D721Med (cell line): ENCODE data around the gene ZNF79.
A peak's percentile ranks its signal among the peaks of the same experiment; 100 is the strongest.

Experiments
- DNase-seq: peaks from one replicate; pipeline ENCODE4 v3.0.0; 2011; ENCODE audit warnings: low spot score; ENCODE audit not compliant: insufficient read length
- FAIRE-seq: peaks from 2 replicates; lab custom pipeline; 2011; peaks lifted over from hg19 to GRCh38; lab: Jason Lieb, UNC
- TF ChIP-seq, protein P1 (sequence below): IDR thresholded peaks from 2 replicates; pipeline ENCODE4 v1.5.1; 2012; ENCODE audit warnings: mild to moderate bottlenecking, control low read depth; ENCODE audit not compliant: insufficient read depth; ENCODE audit errors: missing control alignments

The ZNF79 gene

DNA sequence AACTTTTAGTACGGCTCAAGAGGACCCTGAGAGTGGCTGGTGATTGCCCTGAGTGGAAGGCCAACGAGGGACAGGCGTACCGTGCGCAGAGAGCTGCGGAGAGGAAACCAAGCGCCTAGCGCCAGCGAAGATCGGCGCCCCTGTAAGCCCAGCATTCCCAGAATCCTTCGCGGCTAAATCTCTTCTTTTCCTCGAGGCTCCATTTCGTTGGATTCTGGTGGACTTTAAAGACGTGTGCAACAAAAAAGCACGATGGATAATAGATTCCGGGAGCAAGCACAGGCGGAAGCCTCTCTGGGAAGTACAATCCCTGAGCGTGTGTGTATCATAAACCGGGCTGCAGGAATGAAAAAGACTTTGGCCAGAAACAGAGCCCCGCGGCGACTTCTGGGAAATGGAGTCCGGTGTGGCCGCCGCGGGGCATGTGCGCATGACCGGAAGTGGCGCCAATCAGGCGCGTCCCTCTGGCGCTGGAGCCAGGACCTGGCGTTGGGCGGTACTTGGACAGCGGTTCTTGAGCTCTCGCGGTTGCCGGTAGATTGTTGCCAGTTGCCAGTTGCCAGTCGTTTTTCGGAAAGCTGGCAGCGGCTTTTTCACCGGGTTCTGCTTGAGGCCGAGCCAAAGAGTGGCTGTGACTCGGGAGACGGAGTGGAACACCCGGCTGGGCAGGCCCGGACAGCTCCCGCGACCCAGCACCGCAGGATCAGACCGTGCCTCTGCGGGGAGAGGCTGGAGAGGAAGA, at the start of gene ZNF79:
Gene ZNF79, plus strand, starts transcription at position 449 of the 742 bp plus-strand sequence. CDS start 406 bp downstream, outside the sequence.
- TF ChIP-seq, protein P1, sequence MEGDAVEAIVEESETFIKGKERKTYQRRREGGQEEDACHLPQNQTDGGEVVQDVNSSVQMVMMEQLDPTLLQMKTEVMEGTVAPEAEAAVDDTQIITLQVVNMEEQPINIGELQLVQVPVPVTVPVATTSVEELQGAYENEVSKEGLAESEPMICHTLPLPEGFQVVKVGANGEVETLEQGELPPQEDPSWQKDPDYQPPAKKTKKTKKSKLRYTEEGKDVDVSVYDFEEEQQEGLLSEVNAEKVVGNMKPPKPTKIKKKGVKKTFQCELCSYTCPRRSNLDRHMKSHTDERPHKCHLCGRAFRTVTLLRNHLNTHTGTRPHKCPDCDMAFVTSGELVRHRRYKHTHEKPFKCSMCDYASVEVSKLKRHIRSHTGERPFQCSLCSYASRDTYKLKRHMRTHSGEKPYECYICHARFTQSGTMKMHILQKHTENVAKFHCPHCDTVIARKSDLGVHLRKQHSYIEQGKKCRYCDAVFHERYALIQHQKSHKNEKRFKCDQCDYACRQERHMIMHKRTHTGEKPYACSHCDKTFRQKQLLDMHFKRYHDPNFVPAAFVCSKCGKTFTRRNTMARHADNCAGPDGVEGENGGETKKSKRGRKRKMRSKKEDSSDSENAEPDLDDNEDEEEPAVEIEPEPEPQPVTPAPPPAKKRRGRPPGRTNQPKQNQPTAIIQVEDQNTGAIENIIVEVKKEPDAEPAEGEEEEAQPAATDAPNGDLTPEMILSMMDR, result no peak
- FAIRE-seq (no peak), DNase-seq (peak; percentile 94)

DNA sequence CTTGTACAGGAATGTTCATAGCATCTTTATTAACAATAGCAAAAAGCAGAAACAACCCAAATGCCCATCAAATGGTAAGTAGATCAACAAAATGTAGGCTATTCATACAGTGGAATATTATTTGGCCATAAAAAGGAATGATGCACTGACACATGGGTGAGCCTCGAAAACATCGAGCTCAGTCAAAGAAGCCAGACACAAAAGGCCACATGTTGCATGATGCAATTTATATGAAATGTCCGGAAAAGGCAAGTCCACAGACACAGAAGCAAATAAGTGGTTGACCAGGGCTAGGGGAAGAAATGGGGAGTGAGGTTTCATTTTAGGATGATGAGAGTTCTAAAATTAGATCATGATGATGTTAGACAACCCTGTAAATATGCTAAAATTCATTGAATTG, 43.7 kb upstream of the ZNF79 start:
- TF ChIP-seq, protein P1, result no peak
- FAIRE-seq (no peak), DNase-seq (no peak)

DNA sequence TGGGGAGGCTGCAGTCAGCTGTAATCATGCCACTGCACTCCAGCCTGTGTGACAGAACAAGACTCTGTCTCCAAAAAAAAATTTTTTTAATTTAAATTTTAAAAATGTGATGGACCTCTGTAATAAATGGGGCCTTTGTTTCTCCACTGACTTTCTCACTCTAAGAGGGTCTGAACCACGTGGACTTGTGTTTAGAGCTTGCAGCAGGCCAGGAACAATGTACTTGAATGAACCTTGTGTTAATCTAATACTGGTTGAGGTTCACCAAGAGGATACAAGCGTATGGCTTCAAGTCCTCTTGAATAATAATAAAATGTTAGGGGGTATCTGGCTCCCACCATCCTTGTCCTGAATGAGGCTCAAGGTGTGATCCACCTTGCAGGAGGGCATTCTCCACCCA, 41.6 kb upstream of the ZNF79 start:
- DNase-seq (no peak), FAIRE-seq (no peak)
- TF ChIP-seq, protein P1, result no peak

DNA sequence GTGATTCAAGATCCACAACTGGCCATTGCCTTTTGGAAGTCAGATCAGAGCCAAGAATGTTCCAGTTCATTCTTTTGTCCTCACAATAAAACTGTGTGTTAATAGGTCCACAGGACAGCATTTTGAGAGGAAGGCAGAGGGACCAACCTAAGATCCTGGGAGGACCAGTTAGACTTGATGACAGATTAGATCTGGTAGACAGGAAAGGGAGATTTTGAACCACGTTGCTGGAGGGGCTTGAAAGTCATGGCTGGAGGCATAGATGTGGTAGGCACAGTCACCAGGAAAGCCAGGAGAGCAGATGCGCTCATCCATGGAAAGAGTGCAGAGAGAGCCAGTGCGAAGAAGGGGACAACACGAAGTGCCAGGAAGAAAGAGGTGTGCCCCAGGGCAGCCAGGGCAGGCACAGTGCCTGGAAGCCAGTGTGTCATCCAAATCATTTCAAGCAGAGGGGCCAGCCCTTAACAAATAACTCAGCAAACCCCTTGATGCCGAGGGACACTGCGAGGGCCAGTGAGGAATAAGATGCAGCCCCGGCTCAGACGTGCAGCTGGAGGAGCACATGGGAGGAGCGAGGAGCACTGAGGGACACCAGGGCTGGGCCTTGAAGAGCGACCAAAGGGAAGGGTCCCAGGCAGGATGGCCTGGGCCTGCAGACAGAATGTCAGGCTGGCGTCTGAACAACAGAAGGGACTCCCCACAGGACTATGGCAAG, 40.0 kb upstream of the ZNF79 start:
- DNase-seq (no peak), FAIRE-seq (no peak)
- TF ChIP-seq, protein P1, result no peak

DNA sequence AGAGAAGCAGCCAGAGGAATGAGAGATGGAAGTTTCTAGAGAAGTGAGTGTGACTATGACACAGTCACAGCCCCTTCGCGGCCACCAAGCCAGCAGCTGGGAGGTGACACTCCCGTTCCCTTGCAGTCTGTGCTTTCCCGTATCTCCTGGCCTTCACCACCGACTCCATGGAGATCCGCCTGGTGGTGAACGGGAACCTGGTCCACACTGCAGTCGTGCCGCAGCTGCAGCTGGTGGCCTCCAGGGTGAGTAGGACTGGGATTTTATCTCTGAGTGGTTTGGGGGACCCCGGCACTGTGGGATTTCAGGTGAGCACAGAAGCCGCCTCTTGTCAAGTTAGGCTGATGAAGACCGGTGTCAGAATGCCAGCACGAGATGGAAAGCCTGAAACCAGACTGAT, 39.3 kb upstream of the ZNF79 start:
- FAIRE-seq, result no peak
- TF ChIP-seq, protein P1, result no peak
- no peak for DNase-seq

DNA sequence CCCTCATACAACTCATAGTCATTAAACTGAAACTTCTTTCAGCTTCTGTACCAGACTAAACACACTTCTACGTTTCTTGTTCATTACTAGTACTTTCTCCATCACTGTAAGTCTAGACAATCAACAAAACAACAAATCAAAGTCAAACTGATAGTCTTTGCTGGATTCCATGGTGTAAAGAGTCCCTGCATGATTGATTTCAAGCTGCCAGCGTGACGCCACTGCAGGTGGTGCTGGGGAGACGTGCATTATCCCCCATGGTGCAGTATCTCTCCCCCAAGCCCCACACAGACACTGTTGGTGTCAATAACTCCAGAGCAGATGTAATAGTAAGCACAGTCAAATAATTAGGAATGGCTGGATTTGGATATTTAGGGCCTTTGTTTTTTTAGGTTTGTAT, 37.9 kb upstream of the ZNF79 start:
- no peak for DNase-seq
- TF ChIP-seq, protein P1, result no peak
- no peak for FAIRE-seq

DNA sequence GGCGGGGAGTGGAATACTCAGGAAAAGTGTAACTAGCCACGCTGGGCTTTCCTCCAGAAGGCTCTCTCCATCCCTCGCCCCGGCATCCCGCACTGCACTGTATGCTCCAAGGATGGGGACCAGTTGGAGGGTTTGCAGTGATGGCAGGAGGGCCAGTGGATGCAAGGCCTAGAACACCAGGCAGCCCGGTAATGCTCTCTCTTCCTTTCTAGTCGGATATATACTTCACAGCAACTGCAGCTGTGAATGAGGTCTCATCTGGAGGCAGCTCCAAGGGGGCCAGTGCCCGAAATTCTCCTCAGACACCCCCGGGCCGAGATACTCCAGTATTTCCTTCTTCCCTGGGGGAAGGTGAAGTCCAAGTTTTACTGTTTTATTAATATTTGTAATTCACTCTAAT, 37.2 kb upstream of the ZNF79 start:
- FAIRE-seq (no peak), DNase-seq (no peak)
- TF ChIP-seq, protein P1, result no peak
